Testis (tissue), 2 donors: Measurements from ENCODE around the gene FRY.

ENCODE experiments used
- POLR2A ChIP-seq: fragments of 450-650 bp; IDR thresholded peaks from one replicate; pipeline ENCODE4 v1.6.1; 2017; ENCODE audit warnings: antibody characterized with exemption, mild to moderate bottlenecking, moderate library complexity
- TF ChIP-seq, protein P1 (sequence below), 3 experiments: fragments of 450-650 bp in 2 of 3; fragments of 200-600 bp in 1 of 3; sonication (generic) in 1 of 3; IDR thresholded peaks; one replicate each; pipeline ENCODE4 v1.5.1; 2016 to 2019; ENCODE audit warnings: antibody characterized with exemption in 3 of 3, mild to moderate bottlenecking in 2 of 3, moderate library complexity in 1 of 3

DNA sequence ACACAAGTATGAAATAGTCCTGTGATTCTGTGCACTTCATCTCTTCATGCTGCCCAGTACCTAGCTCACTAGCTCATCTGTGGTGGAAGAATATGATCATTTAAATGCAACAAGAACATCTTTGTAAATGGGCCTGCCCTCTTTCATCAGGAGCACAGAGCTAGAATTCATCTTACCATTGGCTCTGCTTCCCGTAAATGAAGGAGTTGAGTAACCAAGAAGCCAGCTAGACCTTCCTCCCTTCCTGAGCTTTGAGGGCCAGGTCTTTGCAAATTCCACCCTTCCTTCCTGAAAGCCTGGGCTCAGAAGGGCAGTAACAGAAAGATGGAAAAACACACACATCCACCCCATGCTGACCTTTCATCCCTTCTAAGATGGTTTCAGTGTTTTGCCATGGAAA is 82.0 kb downstream of the FRY start:
- TF ChIP-seq POLR2A, result no peak
- TF ChIP-seq, protein P1, sequence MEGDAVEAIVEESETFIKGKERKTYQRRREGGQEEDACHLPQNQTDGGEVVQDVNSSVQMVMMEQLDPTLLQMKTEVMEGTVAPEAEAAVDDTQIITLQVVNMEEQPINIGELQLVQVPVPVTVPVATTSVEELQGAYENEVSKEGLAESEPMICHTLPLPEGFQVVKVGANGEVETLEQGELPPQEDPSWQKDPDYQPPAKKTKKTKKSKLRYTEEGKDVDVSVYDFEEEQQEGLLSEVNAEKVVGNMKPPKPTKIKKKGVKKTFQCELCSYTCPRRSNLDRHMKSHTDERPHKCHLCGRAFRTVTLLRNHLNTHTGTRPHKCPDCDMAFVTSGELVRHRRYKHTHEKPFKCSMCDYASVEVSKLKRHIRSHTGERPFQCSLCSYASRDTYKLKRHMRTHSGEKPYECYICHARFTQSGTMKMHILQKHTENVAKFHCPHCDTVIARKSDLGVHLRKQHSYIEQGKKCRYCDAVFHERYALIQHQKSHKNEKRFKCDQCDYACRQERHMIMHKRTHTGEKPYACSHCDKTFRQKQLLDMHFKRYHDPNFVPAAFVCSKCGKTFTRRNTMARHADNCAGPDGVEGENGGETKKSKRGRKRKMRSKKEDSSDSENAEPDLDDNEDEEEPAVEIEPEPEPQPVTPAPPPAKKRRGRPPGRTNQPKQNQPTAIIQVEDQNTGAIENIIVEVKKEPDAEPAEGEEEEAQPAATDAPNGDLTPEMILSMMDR (IDR thresholded peaks at IDR 0.05), result no peak
